ENCODE measurements around the gene LCLAT1. TPM values are rescaled to one million over a fixed set of nuclear protein-coding genes. Genes with fewer than 3 reads are reported as not detected.
A peak's percentile ranks its signal among the peaks of the same experiment; 100 is the strongest.

LCLAT1 gene
- total and polyA plus RNA-seq, 2 of the 4 experiments (the other 2 are of a cell fraction), result 7.5 to 11.5 TPM

- WGBS, 2 experiments (ENCODE audit: extremely low coverage in 2 of 2, insufficient read length in 1 of 2), result 12% methylated on average over 3 of the region's 8 CpGs; no CpG with 5 or more reads in 1 of the 2 experiments
- TF ChIP-seq CEBPB (IDR thresholded peaks at IDR 0.05; ENCODE audit: low read depth, low read length), result 0 out of 2 replicates have a peak, but pooled peaks have one; percentile 10
- TF ChIP-seq RAD21 (IDR thresholded peaks at IDR 0.05; ENCODE audit: low read length), result peak; percentile 7; the same call in 1 of the 2 replicates
- TF ChIP-seq NFE2L2 (IDR thresholded peaks at IDR 0.05; ENCODE audit: low read depth, low read length), result no peak
- peak; percentile 83 for TF ChIP-seq FOS (IDR thresholded peaks at IDR 0.05; ENCODE audit: low read depth, low read length)
- TF ChIP-seq RFX5 (IDR thresholded peaks at IDR 0.05; ENCODE audit: low read depth, low read length), result no peak
- no peak for TF ChIP-seq ELK1 (IDR thresholded peaks at IDR 0.05; ENCODE audit: borderline replicate concordance, low read depth, low read length)
- TF ChIP-seq SMC3 (IDR thresholded peaks at IDR 0.05; ENCODE audit: low read depth, low read length), result no peak
- peak; percentile 41; the same call in 1 of the 2 replicates for TF ChIP-seq BHLHE40 (IDR thresholded peaks at IDR 0.05; ENCODE audit: low read depth, low read length)
- peak overlapping the region; percentile 11 for H3K18ac ChIP-seq (ENCODE audit: low read depth, low read length)
- H2BK5ac ChIP-seq (ENCODE audit: low read depth, low read length, poor library complexity, severe bottlenecking), result no peak overlapping the region
- H3K23ac ChIP-seq (ENCODE audit: low read depth, low read length), result no peak overlapping the region
- H2AK5ac ChIP-seq (ENCODE audit: low read depth, low read length), result no peak overlapping the region; the same call in 1 of the 2 replicates
- peak overlapping the region in 1 of 2 experiments; percentile 5; a peak in 1 of 4 replicates for H4K8ac ChIP-seq (ENCODE audit: low read depth in 2 of 2, low read length in 2 of 2)
- dilution Hi-C loops (cut with HindIII; ENCODE audit: low sequenced_read_pairs, unreplicated experiment) (no loop called here), intact Hi-C loops (cut with micrococcal nuclease) (loop anchor here (10.0 kb wide), 1 partner anchor 193 kb away; no protein-coding TSS in a partner anchor), in situ Hi-C loops (cut with MboI; ENCODE audit: low sequenced_read_pairs) (no loop called here)
- H2BK15ac ChIP-seq (ENCODE audit: low read depth, low read length), result 0 out of 3 replicates have a peak overlapping the region, but pooled peaks have one; percentile 31
- peak overlapping the region; percentile 13; the same call in 1 of the 2 replicates for H3K4me2 ChIP-seq (ENCODE audit: low read depth, low read length)
- no peak overlapping the region for H2AK9ac ChIP-seq (replicated peaks; ENCODE audit: low read depth, low read length, poor library complexity)
- peaks cover 15 to 46% of the 10 kb centered on the region in 2 experiments for H3K79me1 ChIP-seq (ENCODE audit: low read depth in 1 of 2, low read length in 2 of 2)
- peak overlapping the region; percentile 54 for H2BK20ac ChIP-seq (ENCODE audit: low read depth, low read length)
- peak overlapping the region; percentile 14 for H4K5ac ChIP-seq (ENCODE audit: low read depth, low read length)
- no peaks in the 10 kb centered on the region for H3K9me3 ChIP-seq (ENCODE audit: control insufficient read depth, insufficient read depth, low read length)
- peak overlapping the region; percentile 54 for H2BK120ac ChIP-seq (ENCODE audit: low read depth, low read length)
- no peak overlapping the region for H3K56ac ChIP-seq (ENCODE audit: extremely low read depth, insufficient read depth, low read length)
- H3K27me3 ChIP-seq (ENCODE audit: control insufficient read depth, insufficient read depth, low read length), result no peaks in the 10 kb centered on the region
- no peak overlapping the region for H2AFZ ChIP-seq (replicated peaks; ENCODE audit: low read length, poor library complexity)
- ATAC-seq (ENCODE audit: low read depth), result peak; percentile 78
- 0 out of 2 replicates have a peak overlapping the region, but pooled peaks have one; percentile 3 for H3K14ac ChIP-seq (replicated peaks; ENCODE audit: low read depth, low read length)
- no peaks in the 10 kb centered on the region for H3K36me3 ChIP-seq (ENCODE audit: control insufficient read depth, insufficient read depth, low read length)
- BruUV-seq (replicated peaks), result no TSS peak
- H3K4ac ChIP-seq (ENCODE audit: low read depth, low read length), result peak overlapping the region; percentile 28; the same call in 1 of the 2 replicates
- peak; percentile 60 for DNase-seq
- ChIA-PET CTCF (interaction anchor here (0.6 to 0.9 kb wide), 2 partner anchors 10 to 142 kb away, joined by 3 read pairs; no protein-coding TSS in a partner anchor), POLR2A (ENCODE audit: unreplicated experiment) (interaction anchor here (0.6 kb wide), 1 partner anchor 346 kb away, joined by 6 read pairs; no protein-coding TSS in a partner anchor)
- H3K4me3 ChIP-seq (ENCODE audit: insufficient read depth, low read depth, low read length), result no peak overlapping the region
- no peak overlapping the region for H3K9ac ChIP-seq (ENCODE audit: low read depth, low read length)
- peaks cover 7% of the 10 kb centered on the region for H3K9me1 ChIP-seq (ENCODE audit: insufficient read depth, low read length)
- peaks cover 15% of the 10 kb centered on the region; the same call in 1 of the 2 replicates for H4K20me1 ChIP-seq (ENCODE audit: insufficient read depth, low read length)
- H4K91ac ChIP-seq (ENCODE audit: insufficient read depth, low read depth, low read length), result peak overlapping the region; percentile 8; the same call in 1 of the 2 replicates
- H3K4me1 ChIP-seq (ENCODE audit: control insufficient read depth, insufficient read depth, low read length), result peaks cover 8% of the 10 kb centered on the region
- H3K27ac ChIP-seq (ENCODE audit: insufficient read depth, low read length), result no peak overlapping the region
Observed at GRCh38 chr2:30511122-30512083, 64.4 kb downstream of the LCLAT1 start.
